Measurements from ENCODE around the gene CPSF4L.

Gene CPSF4L

GRCh38 chr17:73280191-73280590 lies 18.5 kb upstream of the CPSF4L start:
- H3K27me3 ChIP-seq (ENCODE audit: insufficient read depth, poor library complexity, severe bottlenecking), result no peaks in the 10 kb centered on the region
- no peak overlapping the region for H3K27ac ChIP-seq (replicated peaks)
- TF ChIP-seq SPI1 (IDR thresholded peaks at IDR 0.05; ENCODE audit: borderline replicate concordance, low read depth) (no peak), GABPA (IDR thresholded peaks at IDR 0.05; ENCODE audit: low read depth) (no peak), REST (IDR thresholded peaks at IDR 0.05; ENCODE audit: insufficient replicate concordance, low read depth) (no peak), POLR2AphosphoS5 (IDR thresholded peaks at IDR 0.05; ENCODE audit: low read depth) (no peak)
- TF ChIP-seq, protein P1, sequence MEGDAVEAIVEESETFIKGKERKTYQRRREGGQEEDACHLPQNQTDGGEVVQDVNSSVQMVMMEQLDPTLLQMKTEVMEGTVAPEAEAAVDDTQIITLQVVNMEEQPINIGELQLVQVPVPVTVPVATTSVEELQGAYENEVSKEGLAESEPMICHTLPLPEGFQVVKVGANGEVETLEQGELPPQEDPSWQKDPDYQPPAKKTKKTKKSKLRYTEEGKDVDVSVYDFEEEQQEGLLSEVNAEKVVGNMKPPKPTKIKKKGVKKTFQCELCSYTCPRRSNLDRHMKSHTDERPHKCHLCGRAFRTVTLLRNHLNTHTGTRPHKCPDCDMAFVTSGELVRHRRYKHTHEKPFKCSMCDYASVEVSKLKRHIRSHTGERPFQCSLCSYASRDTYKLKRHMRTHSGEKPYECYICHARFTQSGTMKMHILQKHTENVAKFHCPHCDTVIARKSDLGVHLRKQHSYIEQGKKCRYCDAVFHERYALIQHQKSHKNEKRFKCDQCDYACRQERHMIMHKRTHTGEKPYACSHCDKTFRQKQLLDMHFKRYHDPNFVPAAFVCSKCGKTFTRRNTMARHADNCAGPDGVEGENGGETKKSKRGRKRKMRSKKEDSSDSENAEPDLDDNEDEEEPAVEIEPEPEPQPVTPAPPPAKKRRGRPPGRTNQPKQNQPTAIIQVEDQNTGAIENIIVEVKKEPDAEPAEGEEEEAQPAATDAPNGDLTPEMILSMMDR (IDR thresholded peaks at IDR 0.05; ENCODE audit: insufficient read depth, low read length), result no peak
- H3K4me3 ChIP-seq (replicated peaks; ENCODE audit: insufficient read depth, low read length), result no peak overlapping the region
- DNase-seq (ENCODE audit: low read depth in 1 of 2, low spot score in 1 of 2), result no peak

DNA sequence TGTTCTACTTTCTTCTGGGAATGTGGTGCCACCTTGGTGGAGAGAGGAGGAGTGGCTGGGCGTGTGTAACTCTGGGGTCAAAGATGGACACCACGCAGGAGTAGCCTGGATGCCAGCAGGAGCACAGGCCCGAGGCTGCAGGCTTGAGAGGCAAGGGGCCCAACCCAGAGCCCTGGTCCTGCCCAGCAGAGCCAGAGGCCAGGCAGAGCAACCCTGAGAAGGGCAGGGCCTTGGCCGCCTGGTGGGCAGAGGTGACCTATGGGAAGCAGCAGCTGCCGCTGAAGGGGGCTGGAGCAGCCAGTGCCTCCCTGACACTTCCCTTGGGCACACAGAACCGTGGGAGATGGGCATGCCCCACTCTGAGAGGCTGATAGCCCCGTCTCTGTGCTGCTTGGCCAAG lies 18.0 kb upstream of the CPSF4L start:
- H3K4me3 ChIP-seq (replicated peaks; ENCODE audit: insufficient read depth, low read length), result no peak overlapping the region
- no peaks in the 10 kb centered on the region for H3K27me3 ChIP-seq (ENCODE audit: insufficient read depth, poor library complexity, severe bottlenecking)
- no peak for TF ChIP-seq SPI1 (IDR thresholded peaks at IDR 0.05; ENCODE audit: borderline replicate concordance, low read depth)
- no peak for TF ChIP-seq REST (IDR thresholded peaks at IDR 0.05; ENCODE audit: insufficient replicate concordance, low read depth)
- TF ChIP-seq GABPA (IDR thresholded peaks at IDR 0.05; ENCODE audit: low read depth), result no peak
- TF ChIP-seq, protein P1 (IDR thresholded peaks at IDR 0.05; ENCODE audit: insufficient read depth, low read length), result no peak
- TF ChIP-seq POLR2AphosphoS5 (IDR thresholded peaks at IDR 0.05; ENCODE audit: low read depth), result no peak
- H3K27ac ChIP-seq (replicated peaks), result no peak overlapping the region
- DNase-seq (ENCODE audit: low read depth in 1 of 2, low spot score in 1 of 2), result no peak

DNA sequence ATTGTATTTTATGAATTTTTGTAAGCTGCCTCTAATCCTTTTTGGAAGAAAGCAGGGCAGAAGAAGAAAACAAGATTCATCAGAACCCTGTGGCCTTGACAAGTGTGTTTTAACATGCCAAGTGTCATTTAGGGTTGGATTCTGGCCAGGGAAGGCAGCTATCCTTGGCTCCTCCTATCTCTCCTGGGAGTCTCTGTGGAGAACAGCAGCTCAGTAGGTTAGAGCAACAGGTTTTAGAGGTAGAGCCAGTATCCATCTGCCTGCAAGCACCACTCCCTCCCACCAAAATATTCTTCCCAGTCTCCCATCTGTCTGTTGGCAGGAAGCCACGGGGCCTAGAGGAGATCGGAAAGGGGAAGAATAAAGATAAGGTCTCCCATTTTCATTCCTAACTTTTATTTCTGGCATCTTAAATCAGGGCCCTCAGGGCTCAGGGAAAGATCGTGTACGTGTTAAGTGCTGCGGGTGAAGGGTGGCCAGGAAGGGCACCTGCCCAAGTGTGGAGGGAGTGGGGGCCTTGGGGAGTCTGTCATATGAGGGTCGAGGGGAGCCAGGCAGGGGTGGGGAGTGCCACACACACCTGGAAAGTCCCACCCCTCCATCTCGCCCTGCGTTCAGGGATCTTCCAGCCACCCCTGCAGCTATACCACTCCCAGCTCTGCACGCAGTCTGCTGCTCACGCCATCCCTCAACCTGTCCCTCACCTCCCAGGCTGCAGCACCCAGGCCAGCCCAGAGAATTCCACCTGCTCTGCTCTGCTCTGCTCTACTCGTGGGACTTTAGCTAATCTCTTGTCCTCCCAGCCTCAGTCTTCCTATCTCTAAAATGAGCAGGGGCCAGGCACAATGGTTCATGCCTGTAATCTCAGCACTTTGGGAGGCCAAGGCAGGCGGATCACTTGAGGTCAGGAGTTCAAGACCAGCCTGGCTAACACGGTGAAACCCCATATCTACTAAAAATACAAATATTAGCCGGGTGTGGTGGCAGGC lies 17.1 kb upstream of the CPSF4L start:
- Histone ChIP-seq H3K4me3 (replicated peaks; ENCODE audit: insufficient read depth, low read length) (no peak overlapping the region), H3K27me3 (ENCODE audit: insufficient read depth, poor library complexity, severe bottlenecking) (no peaks in the 10 kb centered on the region), H3K27ac (replicated peaks) (no peak overlapping the region)
- DNase-seq (ENCODE audit: low read depth in 1 of 2, low spot score in 1 of 2), result no peak
- TF ChIP-seq POLR2AphosphoS5 (IDR thresholded peaks at IDR 0.05; ENCODE audit: low read depth) (no peak), SPI1 (IDR thresholded peaks at IDR 0.05; ENCODE audit: borderline replicate concordance, low read depth) (no peak), GABPA (IDR thresholded peaks at IDR 0.05; ENCODE audit: low read depth) (no peak), REST (IDR thresholded peaks at IDR 0.05; ENCODE audit: insufficient replicate concordance, low read depth) (no peak)
- TF ChIP-seq, protein P1 (IDR thresholded peaks at IDR 0.05; ENCODE audit: insufficient read depth, low read length), result no peak

Data from HL-60 (cell line).